GM23248 (cell line): ENCODE measurements around the gene PRR9.

Experiments used
- EZH2 ChIP-seq: fragments of 200-600 bp; sonication (generic); IDR thresholded peaks from 2 replicates; pipeline ENCODE4 v1.6.1; 2018; ENCODE audit warnings: antibody characterized with exemption, mild to moderate bottlenecking; ENCODE audit not compliant: insufficient read depth, poor library complexity, severe bottlenecking
- EZH2phosphoT487 ChIP-seq: fragments of 200-600 bp; sonication (generic); IDR thresholded peaks from 2 replicates; pipeline ENCODE4 v1.6.1; 2018; ENCODE audit warnings: antibody characterized with exemption, moderate library complexity, mild to moderate bottlenecking, low read depth; ENCODE audit not compliant: insufficient read depth

GRCh38 chr1:153251087-153251486 lies 33.7 kb downstream of the PRR9 start:
- TF ChIP-seq EZH2 (no peak), EZH2phosphoT487 (no peak)
